Mucosa of stomach (tissue), 1 donor: ENCODE results near the gene IQCM.

Experiments used
- H3K27me3 ChIP-seq: one replicate; pipeline ENCODE4 v1.7.0; 2013; ENCODE audit warnings: mild to moderate bottlenecking, low read length; ENCODE audit not compliant: control insufficient read depth, insufficient read depth
- H3K36me3 ChIP-seq: one replicate; pipeline ENCODE4 v1.7.0; 2013; ENCODE audit warnings: low read length; ENCODE audit not compliant: control insufficient read depth, insufficient read depth
- H3K4me1 ChIP-seq: one replicate; pipeline ENCODE4 v1.7.0; 2013; ENCODE audit warnings: mild to moderate bottlenecking, low read length; ENCODE audit not compliant: control insufficient read depth, insufficient read depth
- H3K4me3 ChIP-seq: one replicate; pipeline ENCODE4 v1.7.0; 2013; ENCODE audit warnings: low read length
- H3K9ac ChIP-seq: one replicate; pipeline ENCODE4 v1.7.0; 2013; ENCODE audit warnings: mild to moderate bottlenecking, low read length, moderate library complexity
- H3K9me3 ChIP-seq: one replicate; pipeline ENCODE4 v1.7.0; 2013; ENCODE audit warnings: mild to moderate bottlenecking, low read length, moderate library complexity; ENCODE audit not compliant: control insufficient read depth
- donor health status: Pancreatic carcinoma.

Gene IQCM, protein sequence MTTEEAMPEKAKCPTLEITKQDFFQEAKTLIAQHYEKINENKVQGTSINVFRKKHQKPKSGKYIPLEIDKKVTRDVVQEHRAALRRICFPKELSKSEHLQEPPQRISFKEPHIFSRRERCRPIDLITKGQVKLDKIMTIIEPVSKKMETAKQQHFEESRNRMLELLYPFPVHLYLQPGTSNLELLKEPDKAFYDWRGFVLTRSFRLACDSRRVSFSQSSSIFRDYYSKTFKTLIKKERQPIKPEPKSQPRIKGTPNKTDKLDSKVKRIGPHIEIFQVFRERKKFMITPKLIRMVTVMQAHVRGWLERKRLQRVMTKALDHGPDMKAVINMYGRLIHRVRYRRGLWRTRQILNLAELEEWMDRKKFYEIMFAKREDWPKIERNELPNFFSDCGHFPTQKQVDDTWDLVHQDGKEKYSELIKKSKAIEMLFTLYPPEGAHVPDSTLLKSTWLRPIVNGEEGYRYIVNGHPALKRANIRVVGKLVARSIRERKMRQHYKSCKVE

DNA sequence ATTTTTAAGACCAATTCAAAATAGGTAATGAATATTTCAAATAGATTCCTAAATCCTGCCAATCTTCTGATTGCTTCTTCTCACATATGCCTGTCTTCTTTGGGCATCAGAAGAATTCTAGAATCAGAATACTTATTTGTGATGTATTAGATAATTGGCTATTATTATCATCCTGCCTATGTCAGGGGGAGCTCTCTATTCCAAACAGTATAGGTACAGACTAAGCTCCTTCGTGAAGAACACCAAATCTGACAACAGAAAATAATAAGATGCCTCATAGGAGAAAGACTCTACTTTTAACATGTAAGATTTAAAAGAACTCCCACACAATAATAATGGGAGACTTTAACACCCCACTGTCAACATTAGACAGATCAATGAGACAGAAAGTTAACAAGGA, at the start of gene IQCM:
TSS of gene IQCM (minus strand) at position 101 of the 400 bp plus-strand sequence. CDS start 73,152 bp downstream, outside the sequence.
- Histone ChIP-seq H3K36me3 (no peaks in the 10 kb centered on the region), H3K4me1 (no peaks in the 10 kb centered on the region), H3K9me3 (no peaks in the 10 kb centered on the region), H3K9ac (no peak within 1 kb of the TSS), H3K4me3 (no peak within 1 kb of the TSS), H3K27me3 (no peaks in the 10 kb centered on the region)

DNA sequence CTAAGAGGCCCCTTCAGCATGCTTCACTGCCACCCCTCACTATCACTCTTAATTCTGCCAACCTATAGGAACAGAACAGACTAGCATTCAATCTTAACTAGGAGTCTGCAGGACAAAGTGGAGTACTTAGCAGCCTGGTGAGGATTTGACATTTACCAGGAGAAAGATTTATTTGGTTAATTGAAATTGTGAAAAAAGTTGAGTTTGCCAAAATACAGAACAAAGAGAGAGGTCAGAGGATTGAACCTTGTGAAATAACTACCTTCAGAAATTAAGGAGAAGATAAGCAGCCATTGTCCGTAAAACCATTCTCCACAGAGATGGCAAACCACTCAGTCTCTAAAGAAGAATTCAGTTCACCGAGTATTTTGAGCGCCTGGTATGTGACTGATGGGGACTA, 41.8 kb upstream of the IQCM start:
- H3K4me3 ChIP-seq: no peak overlapping the region
- no peaks in the 10 kb centered on the region for H3K4me1 ChIP-seq
- H3K9me3 ChIP-seq: no peaks in the 10 kb centered on the region
- no peaks in the 10 kb centered on the region for H3K36me3 ChIP-seq
- H3K27me3 ChIP-seq: no peaks in the 10 kb centered on the region
- no peak overlapping the region for H3K9ac ChIP-seq

GRCh38 chr4:149845743-149846142, 30.1 kb upstream of the IQCM start:
- Histone ChIP-seq H3K9ac (no peak overlapping the region), H3K27me3 (no peaks in the 10 kb centered on the region), H3K4me1 (no peaks in the 10 kb centered on the region), H3K4me3 (no peak overlapping the region), H3K36me3 (no peaks in the 10 kb centered on the region), H3K9me3 (no peaks in the 10 kb centered on the region)

- Histone ChIP-seq H3K4me3 (no peak overlapping the region), H3K9ac (no peak overlapping the region), H3K27me3 (no peaks in the 10 kb centered on the region), H3K9me3 (no peaks in the 10 kb centered on the region), H3K4me1 (no peaks in the 10 kb centered on the region), H3K36me3 (no peaks in the 10 kb centered on the region)
Observed at GRCh38 chr4:149841686-149842085, 26.0 kb upstream of the IQCM start.

GRCh38 chr4:149838036-149838435, 22.4 kb upstream of the IQCM start:
- Histone ChIP-seq H3K9me3 (no peaks in the 10 kb centered on the region), H3K4me1 (no peaks in the 10 kb centered on the region), H3K36me3 (no peaks in the 10 kb centered on the region), H3K27me3 (no peaks in the 10 kb centered on the region), H3K9ac (no peak overlapping the region), H3K4me3 (no peak overlapping the region)

DNA sequence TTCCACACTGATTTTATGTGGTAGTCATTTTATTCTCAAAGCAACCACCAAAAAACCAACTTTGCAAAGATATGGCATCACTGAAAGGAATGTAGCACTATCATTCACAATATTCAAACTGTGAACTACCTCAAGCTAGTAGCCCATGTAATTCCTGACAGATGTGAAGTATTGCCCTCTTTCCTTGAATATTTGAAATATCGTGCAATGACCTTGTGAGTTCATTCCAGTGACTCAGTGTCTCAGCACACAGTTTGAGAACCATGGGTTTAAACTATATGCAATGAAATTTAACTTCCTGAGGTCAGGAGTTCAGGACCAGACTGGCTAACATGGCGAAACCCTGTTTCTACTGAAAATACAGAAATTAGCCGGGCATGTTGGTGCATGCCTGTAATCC, 20.9 kb upstream of the IQCM start:
- no peak overlapping the region for H3K4me3 ChIP-seq
- H3K9ac ChIP-seq: no peak overlapping the region
- H3K36me3 ChIP-seq: no peaks in the 10 kb centered on the region
- no peaks in the 10 kb centered on the region for H3K27me3 ChIP-seq
- no peaks in the 10 kb centered on the region for H3K4me1 ChIP-seq
- H3K9me3 ChIP-seq: no peaks in the 10 kb centered on the region

DNA sequence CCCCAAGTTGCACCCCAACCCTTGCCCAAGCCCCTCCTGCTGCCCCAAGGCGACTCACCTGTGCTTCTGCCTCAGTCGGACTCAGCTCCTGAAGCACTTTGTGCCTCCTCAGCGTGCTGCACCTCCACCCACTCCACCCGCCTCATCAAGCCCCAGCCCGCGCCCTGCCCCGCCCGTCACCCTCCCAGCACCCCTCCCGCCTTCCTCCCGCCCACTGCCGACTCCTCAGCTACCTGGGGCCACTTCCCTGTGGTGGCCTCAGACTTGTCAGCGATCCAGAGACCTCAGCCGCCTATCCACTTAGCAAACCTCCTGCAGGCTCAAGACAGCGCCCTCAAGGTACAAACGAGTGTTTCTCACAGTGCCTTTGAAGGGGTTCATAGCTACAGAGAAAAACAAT, 19.6 kb upstream of the IQCM start:
- H3K4me3 ChIP-seq: no peak overlapping the region

DNA sequence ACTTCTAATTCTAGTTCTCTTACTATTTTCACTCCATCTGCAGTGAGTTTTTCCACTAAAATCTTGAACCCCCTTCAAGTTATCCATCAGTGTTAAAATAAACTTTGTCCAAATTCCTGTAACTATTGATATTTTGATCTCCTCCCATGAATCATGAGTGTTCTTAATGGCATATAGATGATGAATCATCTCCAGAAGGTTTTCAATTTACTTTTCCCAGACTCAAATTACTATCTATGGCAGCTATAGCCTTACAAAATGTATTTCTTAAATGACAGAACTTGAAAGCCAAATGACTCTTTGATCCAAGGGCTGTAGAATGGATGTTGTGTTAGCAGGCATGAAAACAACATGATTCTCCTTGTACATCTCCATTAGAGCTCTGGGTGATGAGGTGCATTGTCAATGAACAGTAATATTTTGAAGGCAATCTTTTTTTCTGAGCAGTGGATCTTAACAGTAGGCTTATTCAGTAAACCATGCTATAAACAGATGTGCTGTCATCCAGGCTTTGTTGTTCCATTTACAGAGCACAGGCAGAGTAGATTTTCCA, 16.1 kb upstream of the IQCM start:
- no peak overlapping the region for H3K4me3 ChIP-seq
- no peaks in the 10 kb centered on the region for H3K27me3 ChIP-seq
- no peaks in the 10 kb centered on the region for H3K9me3 ChIP-seq
- H3K36me3 ChIP-seq: no peaks in the 10 kb centered on the region
- H3K4me1 ChIP-seq: no peaks in the 10 kb centered on the region
- no peak overlapping the region for H3K9ac ChIP-seq

More for the DNA sequence above, 19.6 kb upstream of the IQCM start:
- Histone ChIP-seq H3K9me3 (no peaks in the 10 kb centered on the region), H3K9ac (no peak overlapping the region), H3K36me3 (no peaks in the 10 kb centered on the region), H3K4me1 (no peaks in the 10 kb centered on the region), H3K27me3 (no peaks in the 10 kb centered on the region)

DNA sequence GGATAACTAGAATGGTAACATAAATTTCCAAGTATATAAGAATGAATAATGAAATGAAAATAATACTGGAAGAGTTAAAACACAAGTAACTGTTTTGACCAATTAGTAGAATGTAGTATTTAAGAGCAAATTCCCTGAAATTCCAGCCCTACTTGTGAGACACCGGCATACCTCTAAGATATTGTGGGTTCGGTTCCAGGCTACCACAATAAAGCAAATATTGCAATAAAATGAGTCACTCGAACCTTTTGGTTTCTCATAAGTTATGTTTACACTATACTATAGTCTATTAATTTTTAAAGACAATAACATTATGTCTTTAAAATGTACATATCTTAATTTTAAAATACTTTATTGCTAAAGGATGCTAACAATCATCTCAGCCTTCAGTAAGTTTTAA, 15.2 kb upstream of the IQCM start:
- H3K27me3 ChIP-seq: no peaks in the 10 kb centered on the region
- no peak overlapping the region for H3K9ac ChIP-seq
- no peak overlapping the region for H3K4me3 ChIP-seq
- no peaks in the 10 kb centered on the region for H3K4me1 ChIP-seq
- H3K36me3 ChIP-seq: no peaks in the 10 kb centered on the region
- H3K9me3 ChIP-seq: no peaks in the 10 kb centered on the region

DNA sequence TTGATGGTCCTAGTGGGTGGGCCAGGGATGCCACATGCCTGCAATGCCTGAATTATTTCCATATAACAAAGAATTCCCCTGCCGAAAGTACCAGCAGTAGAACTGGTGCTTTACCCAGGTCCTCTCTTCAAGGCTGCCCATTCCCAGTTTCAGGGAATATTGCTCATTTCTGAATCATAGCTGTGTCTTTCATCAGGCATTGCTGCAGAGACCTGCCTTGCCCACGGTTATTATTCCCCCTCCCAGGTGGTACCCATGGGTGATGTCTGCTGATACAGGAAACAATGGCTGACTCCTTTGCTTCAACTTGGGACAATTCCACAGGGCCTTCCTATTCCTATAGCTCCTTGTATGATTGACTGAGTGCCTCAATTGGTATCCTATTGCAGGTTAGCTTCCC, 9.7 kb upstream of the IQCM start:
- H3K36me3 ChIP-seq: no peaks in the 10 kb centered on the region
- no peak overlapping the region for H3K9ac ChIP-seq
- no peaks in the 10 kb centered on the region for H3K27me3 ChIP-seq
- H3K9me3 ChIP-seq: no peaks in the 10 kb centered on the region
- H3K4me1 ChIP-seq: no peaks in the 10 kb centered on the region
- no peak overlapping the region for H3K4me3 ChIP-seq

DNA sequence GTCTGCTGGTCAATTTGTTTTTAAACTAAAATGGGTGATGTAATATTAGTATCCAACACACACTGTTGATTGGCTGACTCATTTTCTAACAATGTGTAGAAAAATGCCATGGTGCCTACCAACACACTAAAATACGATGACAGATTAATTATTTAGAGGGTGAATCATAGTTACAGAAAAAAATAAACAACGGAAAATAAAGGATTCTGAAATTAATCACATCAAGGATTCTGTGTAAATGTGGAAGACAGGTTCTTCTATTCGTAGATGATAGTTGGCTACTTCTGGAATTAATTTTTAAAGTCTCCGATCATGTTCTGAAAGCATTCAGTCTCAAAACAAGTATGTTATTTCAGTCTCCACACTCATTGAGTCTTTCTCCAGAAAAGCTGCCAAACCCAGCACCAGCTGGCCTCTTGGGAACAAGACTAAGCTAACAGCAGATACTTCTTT, 8.2 kb upstream of the IQCM start:
- no peaks in the 10 kb centered on the region for H3K4me1 ChIP-seq
- no peaks in the 10 kb centered on the region for H3K36me3 ChIP-seq
- H3K4me3 ChIP-seq: no peak overlapping the region
- H3K9ac ChIP-seq: no peak overlapping the region
- no peaks in the 10 kb centered on the region for H3K9me3 ChIP-seq
- no peaks in the 10 kb centered on the region for H3K27me3 ChIP-seq

DNA sequence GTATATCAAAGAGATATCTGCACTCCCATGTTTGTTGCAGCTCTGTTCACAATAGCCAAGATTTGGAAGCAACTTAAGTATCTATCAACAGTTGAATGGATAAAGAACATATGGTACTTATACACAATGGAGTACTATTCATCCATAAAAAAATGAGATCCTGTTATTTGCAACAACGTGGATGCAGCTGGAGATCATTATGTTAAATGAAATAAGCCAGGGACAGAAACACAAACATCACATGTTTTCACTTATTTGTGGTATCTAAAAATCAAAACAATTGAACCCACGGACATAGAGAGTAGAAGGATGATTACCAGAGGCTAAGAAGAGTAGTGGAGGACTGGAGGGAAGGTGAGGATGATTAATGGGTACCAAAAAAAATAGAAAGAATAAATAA, 14.2 kb downstream of the IQCM start:
- H3K27me3 ChIP-seq: no peaks in the 10 kb centered on the region
- no peak overlapping the region for H3K9ac ChIP-seq
- no peaks in the 10 kb centered on the region for H3K36me3 ChIP-seq
- no peaks in the 10 kb centered on the region for H3K4me1 ChIP-seq
- H3K4me3 ChIP-seq: no peak overlapping the region
- no peaks in the 10 kb centered on the region for H3K9me3 ChIP-seq
